Measurements from ENCODE around the gene SERPING1.

The SERPING1 gene

DNA sequence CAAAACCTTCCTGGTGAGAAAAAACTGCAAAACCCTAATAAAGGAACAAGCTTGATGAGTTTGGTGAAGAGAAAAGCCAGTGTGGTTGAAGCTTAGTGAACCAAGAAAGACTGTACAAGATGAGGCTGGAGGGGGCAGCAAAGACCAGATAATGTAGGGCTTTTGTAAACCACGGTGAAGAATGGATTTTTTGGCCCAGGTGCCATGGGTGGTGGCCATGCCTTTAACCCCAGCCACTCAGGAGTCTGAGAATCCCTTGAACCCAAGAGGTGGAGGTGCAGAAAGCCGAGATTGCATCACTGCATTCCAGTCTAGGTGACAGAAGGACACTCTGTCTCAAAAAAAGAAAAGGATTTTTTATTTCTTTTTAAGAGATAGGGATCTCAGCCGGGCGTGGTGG, 65.4 kb downstream of the SERPING1 start:
- Histone ChIP-seq H3K4me3 (ENCODE audit: insufficient read depth, low read length, poor library complexity, severe bottlenecking) (no peak overlapping the region), H3F3A (ENCODE audit: insufficient read depth) (peaks cover 14% of the 10 kb centered on the region), H4K20me1 (ENCODE audit: low read depth, low read length) (no peaks in the 10 kb centered on the region), H3K9me2 (replicated peaks; ENCODE audit: insufficient read depth, low read length) (no peaks in the 10 kb centered on the region), H3K4me2 (ENCODE audit: low read depth, low read length, poor library complexity, severe bottlenecking) (no peak overlapping the region), H3K36me3 (ENCODE audit: low read length) (peaks cover 19% of the 10 kb centered on the region), H3K79me2 (ENCODE audit: insufficient read depth, low read length) (peaks cover 19% of the 10 kb centered on the region), H3K9me3 (ENCODE audit: insufficient read depth, low read length) (no peaks in the 10 kb centered on the region), H3K9ac (ENCODE audit: low read length) (no peak overlapping the region), H3K27me3 (ENCODE audit: low read length) (no peaks in the 10 kb centered on the region), H3K27ac (ENCODE audit: low read depth, low read length) (no peak overlapping the region), H2AFZ (ENCODE audit: low read depth, low read length, severe bottlenecking) (no peak overlapping the region)
- no peak for TF ChIP-seq EZH2phosphoT487 (conservative IDR thresholded peaks at IDR 0.05; ENCODE audit: low read length)
- TF ChIP-seq, protein P1, sequence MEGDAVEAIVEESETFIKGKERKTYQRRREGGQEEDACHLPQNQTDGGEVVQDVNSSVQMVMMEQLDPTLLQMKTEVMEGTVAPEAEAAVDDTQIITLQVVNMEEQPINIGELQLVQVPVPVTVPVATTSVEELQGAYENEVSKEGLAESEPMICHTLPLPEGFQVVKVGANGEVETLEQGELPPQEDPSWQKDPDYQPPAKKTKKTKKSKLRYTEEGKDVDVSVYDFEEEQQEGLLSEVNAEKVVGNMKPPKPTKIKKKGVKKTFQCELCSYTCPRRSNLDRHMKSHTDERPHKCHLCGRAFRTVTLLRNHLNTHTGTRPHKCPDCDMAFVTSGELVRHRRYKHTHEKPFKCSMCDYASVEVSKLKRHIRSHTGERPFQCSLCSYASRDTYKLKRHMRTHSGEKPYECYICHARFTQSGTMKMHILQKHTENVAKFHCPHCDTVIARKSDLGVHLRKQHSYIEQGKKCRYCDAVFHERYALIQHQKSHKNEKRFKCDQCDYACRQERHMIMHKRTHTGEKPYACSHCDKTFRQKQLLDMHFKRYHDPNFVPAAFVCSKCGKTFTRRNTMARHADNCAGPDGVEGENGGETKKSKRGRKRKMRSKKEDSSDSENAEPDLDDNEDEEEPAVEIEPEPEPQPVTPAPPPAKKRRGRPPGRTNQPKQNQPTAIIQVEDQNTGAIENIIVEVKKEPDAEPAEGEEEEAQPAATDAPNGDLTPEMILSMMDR (IDR thresholded peaks at IDR 0.05; ENCODE audit: insufficient read depth, low read length, poor library complexity, severe bottlenecking) = no peak

GRCh38 chr11:57663975-57664374, 66.5 kb downstream of the SERPING1 start:
- no peak overlapping the region for H2AFZ ChIP-seq (ENCODE audit: low read depth, low read length, severe bottlenecking)
- no peak overlapping the region for H3K27ac ChIP-seq (ENCODE audit: low read depth, low read length)
- H3K9me2 ChIP-seq (replicated peaks; ENCODE audit: insufficient read depth, low read length) = no peaks in the 10 kb centered on the region
- TF ChIP-seq, protein P1 (IDR thresholded peaks at IDR 0.05; ENCODE audit: insufficient read depth, low read length, poor library complexity, severe bottlenecking) = no peak
- TF ChIP-seq EZH2phosphoT487 (conservative IDR thresholded peaks at IDR 0.05; ENCODE audit: low read length) = no peak
- H3K36me3 ChIP-seq (ENCODE audit: low read length) = peaks cover 19% of the 10 kb centered on the region
- no peaks in the 10 kb centered on the region for H3K9me3 ChIP-seq (ENCODE audit: insufficient read depth, low read length)
- no peak overlapping the region for H3K9ac ChIP-seq (ENCODE audit: low read length)
- H3K79me2 ChIP-seq (ENCODE audit: insufficient read depth, low read length) = peaks cover 18% of the 10 kb centered on the region
- no peak overlapping the region for H3K4me3 ChIP-seq (ENCODE audit: insufficient read depth, low read length, poor library complexity, severe bottlenecking)
- no peak overlapping the region for H3K4me2 ChIP-seq (ENCODE audit: low read depth, low read length, poor library complexity, severe bottlenecking)
- H4K20me1 ChIP-seq (ENCODE audit: low read depth, low read length) = no peaks in the 10 kb centered on the region
- H3K27me3 ChIP-seq (ENCODE audit: low read length) = no peaks in the 10 kb centered on the region
- peaks cover 14% of the 10 kb centered on the region for H3F3A ChIP-seq (ENCODE audit: insufficient read depth)

Data from SU-DHL-6 (cell line).